ENCODE data around the gene FAM89A. TPM values are rescaled to one million over a fixed set of nuclear protein-coding genes. Genes with fewer than 3 reads are reported as not detected.

The FAM89A gene
- total RNA-seq, 5 donors from 2014 or later (not counting 1 experiment from before 2014, with no cell fraction given) = 3.0 to 9.5 (median 7.6) TPM

GRCh38 chr1:231075020-231075419 is 35.0 kb upstream of the FAM89A start:
- H3K9me3 Mint-ChIP-seq = no peaks in the 10 kb centered on the region
- POLR2A ChIA-PET = no interaction called here
- no peaks in the 10 kb centered on the region for H3K27me3 Mint-ChIP-seq
- DNase-seq (no peak), ATAC-seq (replicated peaks in 1 of 4) (no peak)
- no peaks in the 10 kb centered on the region for H3K36me3 Mint-ChIP-seq
- Histone ChIP-seq H3K27ac (ENCODE audit: low read length) (no peak overlapping the region), H3K36me3 (ENCODE audit: control insufficient read depth in 2 of 2, extremely low read depth in 1 of 2, insufficient read depth in 1 of 2, low read length in 1 of 2) (no peaks in the 10 kb centered on the region), H3K4me1 (ENCODE audit: control insufficient read depth in 1 of 2, extremely low read depth in 1 of 2, insufficient read depth in 2 of 2, low read length in 2 of 2) (no peaks in the 10 kb centered on the region), H3K9me3 (no peaks in the 10 kb centered on the region), H3K27me3 (replicated peaks in 1 of 2; ENCODE audit: control insufficient read depth in 2 of 2, extremely low read depth in 1 of 2, insufficient read depth in 2 of 2, low read length in 1 of 2) (peaks cover 2 to 4% of the 10 kb centered on the region in 2 experiments), H3K4me3 (ENCODE audit: control insufficient read depth in 1 of 2, extremely low read depth in 1 of 2, low read length in 1 of 2) (no peak overlapping the region)
- no peaks in the 10 kb centered on the region for H3K4me1 Mint-ChIP-seq
- H3K4me3 Mint-ChIP-seq = no peak overlapping the region
- WGBS (ENCODE audit: insufficient coverage) = 87% methylated on average over 5 of the region's 6 CpGs
- no peak overlapping the region for H3K27ac Mint-ChIP-seq
- CTCF ChIA-PET = no interaction called here

DNA sequence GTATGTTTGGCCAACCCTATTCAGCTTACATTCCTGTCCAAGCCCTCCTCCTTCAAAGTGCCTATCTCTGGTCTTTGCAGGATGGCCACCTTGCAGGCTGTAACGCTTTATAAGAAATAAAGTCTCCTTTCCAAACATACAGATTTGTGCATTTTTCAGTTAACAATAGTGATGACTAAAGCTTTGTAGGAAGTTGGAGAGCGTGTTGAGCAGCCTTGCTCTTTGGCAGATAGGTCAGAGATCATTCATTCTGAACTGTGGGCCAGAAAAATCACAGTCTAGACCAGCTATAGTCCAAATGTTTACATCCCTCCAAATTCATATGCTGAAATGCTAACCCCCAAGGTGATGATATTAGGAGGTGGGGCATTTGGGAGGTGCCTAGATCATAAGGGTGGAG is 34.0 kb upstream of the FAM89A start:
- ChIA-PET POLR2A (no interaction called here), CTCF (interaction anchor here in 1 of 2 donors (0.6 kb wide), 1 partner anchor 24 kb away, joined by 4 read pairs; no protein-coding TSS in a partner anchor)
- no peak overlapping the region for H3K4me3 ChIP-seq (ENCODE audit: control insufficient read depth in 1 of 2, extremely low read depth in 1 of 2, low read length in 1 of 2)
- H3K36me3 Mint-ChIP-seq = no peaks in the 10 kb centered on the region
- H3K27me3 ChIP-seq (replicated peaks in 1 of 2; ENCODE audit: control insufficient read depth in 2 of 2, extremely low read depth in 1 of 2, insufficient read depth in 2 of 2, low read length in 1 of 2) = peaks cover 2 to 4% of the 10 kb centered on the region in 2 experiments
- ATAC-seq (replicated peaks in 1 of 4) (no peak), DNase-seq (no peak)
- no CpG with 5 or more reads among the region's 2 CpGs for WGBS (ENCODE audit: insufficient coverage)
- no peaks in the 10 kb centered on the region for H3K27me3 Mint-ChIP-seq
- H3K4me3 Mint-ChIP-seq = no peak overlapping the region
- no peak overlapping the region for H3K27ac Mint-ChIP-seq
- no peaks in the 10 kb centered on the region for H3K4me1 ChIP-seq (ENCODE audit: control insufficient read depth in 1 of 2, extremely low read depth in 1 of 2, insufficient read depth in 2 of 2, low read length in 2 of 2)
- no peaks in the 10 kb centered on the region for H3K4me1 Mint-ChIP-seq
- H3K9me3 Mint-ChIP-seq = no peaks in the 10 kb centered on the region
- H3K9me3 ChIP-seq = no peaks in the 10 kb centered on the region
- no peaks in the 10 kb centered on the region for H3K36me3 ChIP-seq (ENCODE audit: control insufficient read depth in 2 of 2, extremely low read depth in 1 of 2, insufficient read depth in 1 of 2, low read length in 1 of 2)
- H3K27ac ChIP-seq (ENCODE audit: low read length) = no peak overlapping the region

DNA sequence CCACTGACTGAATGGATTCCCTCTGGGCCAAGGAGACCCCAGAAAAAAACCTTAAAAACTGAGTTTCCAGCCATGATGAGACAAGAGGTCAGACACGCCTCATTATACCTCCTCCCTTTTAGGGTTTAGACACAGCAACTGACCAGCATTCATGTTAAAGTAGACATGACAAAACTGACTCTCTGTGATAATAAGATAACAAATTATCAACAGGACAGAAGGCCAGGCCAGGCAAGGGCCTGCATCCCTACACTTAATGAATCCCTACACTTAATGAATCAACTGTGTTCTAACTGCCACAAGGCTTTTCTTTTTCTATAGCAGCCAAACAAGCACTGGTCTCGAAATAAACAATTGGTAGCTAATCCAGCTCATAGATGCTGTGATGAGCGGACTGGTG is 33.3 kb upstream of the FAM89A start:
- no peaks in the 10 kb centered on the region for H3K36me3 ChIP-seq (ENCODE audit: control insufficient read depth in 2 of 2, extremely low read depth in 1 of 2, insufficient read depth in 1 of 2, low read length in 1 of 2)
- Mint-ChIP-seq H3K27me3 (no peaks in the 10 kb centered on the region), H3K27ac (no peak overlapping the region), H3K36me3 (no peaks in the 10 kb centered on the region), H3K4me3 (no peak overlapping the region), H3K4me1 (no peaks in the 10 kb centered on the region), H3K9me3 (no peaks in the 10 kb centered on the region)
- no peak overlapping the region for H3K27ac ChIP-seq (ENCODE audit: low read length)
- H3K9me3 ChIP-seq = no peaks in the 10 kb centered on the region
- POLR2A ChIA-PET = no interaction called here
- H3K27me3 ChIP-seq (replicated peaks in 1 of 2; ENCODE audit: control insufficient read depth in 2 of 2, extremely low read depth in 1 of 2, insufficient read depth in 2 of 2, low read length in 1 of 2) = peaks cover 0 to 4% of the 10 kb centered on the region in 2 experiments
- H3K4me3 ChIP-seq (ENCODE audit: control insufficient read depth in 1 of 2, extremely low read depth in 1 of 2, low read length in 1 of 2) = no peak overlapping the region
- no peak for ATAC-seq (replicated peaks in 1 of 4)
- DNase-seq = no peak
- CTCF ChIA-PET = interaction anchor here in 1 of 2 donors (0.5 kb wide), 1 partner anchor 14 kb away, joined by 4 read pairs; no protein-coding TSS in a partner anchor
- 86% methylated on average over 3 of the region's 3 CpGs for WGBS (ENCODE audit: insufficient coverage)
- H3K4me1 ChIP-seq (ENCODE audit: control insufficient read depth in 1 of 2, extremely low read depth in 1 of 2, insufficient read depth in 2 of 2, low read length in 2 of 2) = no peaks in the 10 kb centered on the region

GRCh38 chr1:231072502-231073094 is 32.5 kb upstream of the FAM89A start:
- POLR2A ChIA-PET = no interaction called here

DNA sequence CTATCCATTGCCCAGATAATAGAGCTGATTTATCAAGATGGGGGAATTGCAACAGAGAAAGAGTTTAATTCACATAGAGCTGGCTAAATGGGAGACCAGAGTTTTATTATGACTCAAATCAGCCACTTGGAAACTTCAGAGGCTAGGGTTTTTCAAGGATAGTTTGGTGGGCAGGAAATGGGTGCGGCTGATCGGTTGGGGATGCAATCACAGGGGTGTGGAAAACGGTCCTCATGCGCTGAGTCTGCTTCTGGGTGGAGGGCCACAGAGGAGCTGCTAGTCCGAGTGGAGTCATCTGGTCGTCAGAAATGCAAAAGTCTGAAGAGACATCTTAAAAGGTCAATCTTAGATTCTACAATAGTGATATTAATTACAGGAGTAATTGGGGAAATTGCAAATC is 32.0 kb upstream of the FAM89A start:
- POLR2A ChIA-PET = no interaction called here
- no peak overlapping the region for H3K4me3 Mint-ChIP-seq
- H3K4me3 ChIP-seq (ENCODE audit: control insufficient read depth in 1 of 2, extremely low read depth in 1 of 2, low read length in 1 of 2) = no peak overlapping the region

More at GRCh38 chr1:231072502-231073094, 32.5 kb upstream of the FAM89A start:
- Histone ChIP-seq H3K27me3 (replicated peaks in 1 of 2; ENCODE audit: control insufficient read depth in 2 of 2, extremely low read depth in 1 of 2, insufficient read depth in 2 of 2, low read length in 1 of 2) (peaks cover 0 to 4% of the 10 kb centered on the region in 2 experiments), H3K27ac (ENCODE audit: low read length) (no peak overlapping the region), H3K4me3 (ENCODE audit: control insufficient read depth in 1 of 2, extremely low read depth in 1 of 2, low read length in 1 of 2) (no peak overlapping the region), H3K9me3 (no peaks in the 10 kb centered on the region), H3K4me1 (ENCODE audit: control insufficient read depth in 1 of 2, extremely low read depth in 1 of 2, insufficient read depth in 2 of 2, low read length in 2 of 2) (no peaks in the 10 kb centered on the region), H3K36me3 (ENCODE audit: control insufficient read depth in 2 of 2, extremely low read depth in 1 of 2, insufficient read depth in 1 of 2, low read length in 1 of 2) (no peaks in the 10 kb centered on the region)
- DNase-seq (no peak), ATAC-seq (replicated peaks in 1 of 4) (no peak)
- no peaks in the 10 kb centered on the region for H3K27me3 Mint-ChIP-seq
- no peaks in the 10 kb centered on the region for H3K4me1 Mint-ChIP-seq
- CTCF ChIA-PET = interaction anchor here in 1 of 2 donors (0.5 kb wide), 1 partner anchor 15 kb away, joined by 4 read pairs; no protein-coding TSS in a partner anchor
- WGBS (ENCODE audit: insufficient coverage) = 100% methylated on average over 1 of the region's 3 CpGs
- H3K27ac Mint-ChIP-seq = no peak overlapping the region
- H3K36me3 Mint-ChIP-seq = no peaks in the 10 kb centered on the region
- no peaks in the 10 kb centered on the region for H3K9me3 Mint-ChIP-seq
- no peak overlapping the region for H3K4me3 Mint-ChIP-seq

GRCh38 chr1:231070758-231071444 is 30.8 kb upstream of the FAM89A start:
- WGBS (ENCODE audit: insufficient coverage) = 86% methylated on average over 4 of the region's 8 CpGs

More for the DNA sequence above, 32.0 kb upstream of the FAM89A start:
- Mint-ChIP-seq H3K9me3 (no peaks in the 10 kb centered on the region), H3K4me1 (no peaks in the 10 kb centered on the region), H3K27ac (peak overlapping the region in 1 of 2 donors; percentile 34), H3K36me3 (no peaks in the 10 kb centered on the region), H3K27me3 (no peaks in the 10 kb centered on the region)
- Histone ChIP-seq H3K9me3 (no peaks in the 10 kb centered on the region), H3K4me1 (ENCODE audit: control insufficient read depth in 1 of 2, extremely low read depth in 1 of 2, insufficient read depth in 2 of 2, low read length in 2 of 2) (no peaks in the 10 kb centered on the region), H3K36me3 (ENCODE audit: control insufficient read depth in 2 of 2, extremely low read depth in 1 of 2, insufficient read depth in 1 of 2, low read length in 1 of 2) (no peaks in the 10 kb centered on the region), H3K27me3 (replicated peaks in 1 of 2; ENCODE audit: control insufficient read depth in 2 of 2, extremely low read depth in 1 of 2, insufficient read depth in 2 of 2, low read length in 1 of 2) (peaks cover 0 to 4% of the 10 kb centered on the region in 2 experiments), H3K27ac (ENCODE audit: low read length) (no peak overlapping the region)
- DNase-seq = no peak
- ATAC-seq (replicated peaks in 1 of 4) = no peak
- CTCF ChIA-PET = no interaction called here
- WGBS (ENCODE audit: insufficient coverage) = 91% methylated on average over 4 of the region's 6 CpGs

More at GRCh38 chr1:231070758-231071444, 30.8 kb upstream of the FAM89A start:
- ChIA-PET POLR2A (no interaction called here), CTCF (interaction anchor here in 1 of 2 donors (0.6 to 1.2 kb wide), 3 partner anchors 14 to 270 kb away, joined by 3 read pairs; no protein-coding TSS in a partner anchor)
- ATAC-seq (replicated peaks in 1 of 4) (no peak), DNase-seq (no peak)
- H3K9me3 ChIP-seq = no peaks in the 10 kb centered on the region
- H3K4me1 Mint-ChIP-seq = no peaks in the 10 kb centered on the region
- no peaks in the 10 kb centered on the region for H3K9me3 Mint-ChIP-seq
- H3K27me3 ChIP-seq (replicated peaks in 1 of 2; ENCODE audit: control insufficient read depth in 2 of 2, extremely low read depth in 1 of 2, insufficient read depth in 2 of 2, low read length in 1 of 2) = peaks cover 0 to 4% of the 10 kb centered on the region in 2 experiments
- no peak overlapping the region for H3K4me3 ChIP-seq (ENCODE audit: control insufficient read depth in 1 of 2, extremely low read depth in 1 of 2, low read length in 1 of 2)
- no peaks in the 10 kb centered on the region for H3K4me1 ChIP-seq (ENCODE audit: control insufficient read depth in 1 of 2, extremely low read depth in 1 of 2, insufficient read depth in 2 of 2, low read length in 2 of 2)
- H3K27ac ChIP-seq (ENCODE audit: low read length) = no peak overlapping the region
- H3K36me3 Mint-ChIP-seq = no peaks in the 10 kb centered on the region
- no peaks in the 10 kb centered on the region for H3K36me3 ChIP-seq (ENCODE audit: control insufficient read depth in 2 of 2, extremely low read depth in 1 of 2, insufficient read depth in 1 of 2, low read length in 1 of 2)
- H3K27ac Mint-ChIP-seq = no peak overlapping the region
- H3K27me3 Mint-ChIP-seq = peaks cover 0 to 3% of the 10 kb centered on the region in 2 donors
- H3K4me3 Mint-ChIP-seq = no peak overlapping the region
